Testis (tissue), 2 donors: Measurements from ENCODE around the gene UBAP2L.
"Not testable (repeated sequence)": the region's sequence is repeated elsewhere in the genome, so short reads cannot be mapped to it uniquely, and the experiment has no call there.

Experiments used
- CTCF ChIP-seq, 3 experiments: fragments of 450-650 bp in 2 of 3; fragments of 200-600 bp in 1 of 3; sonication (generic) in 1 of 3; IDR thresholded peaks; one replicate each; pipeline ENCODE4 v1.5.1; 2016 to 2019; ENCODE audit warnings: antibody characterized with exemption in 3 of 3, mild to moderate bottlenecking in 2 of 3, moderate library complexity in 1 of 3
- POLR2A ChIP-seq: fragments of 450-650 bp; IDR thresholded peaks from one replicate; pipeline ENCODE4 v1.6.1; 2017; ENCODE audit warnings: antibody characterized with exemption, mild to moderate bottlenecking, moderate library complexity

DNA sequence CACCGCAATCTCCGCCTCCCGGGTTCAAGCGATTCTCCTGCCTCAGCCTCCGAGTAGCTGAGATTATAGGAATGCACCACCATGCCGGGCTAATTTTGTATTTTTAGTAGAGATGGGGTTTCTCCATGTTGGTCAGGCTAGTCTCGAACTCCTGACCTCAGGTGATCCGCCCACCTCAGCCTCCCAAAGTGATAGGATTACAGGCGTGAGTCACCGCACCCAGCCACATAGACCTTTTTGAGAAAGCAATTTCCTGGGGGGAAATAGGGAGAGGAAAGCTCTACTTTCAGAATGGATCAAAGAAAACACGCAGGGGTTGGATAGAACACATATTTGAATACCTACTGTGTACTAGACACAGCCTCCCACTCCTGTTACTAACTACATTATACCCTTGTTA lies 15.0 kb upstream of the UBAP2L start:
- not testable (repeated sequence) for TF ChIP-seq CTCF (IDR thresholded peaks at IDR 0.05); POLR2A
